GM18868 (cell line): ENCODE results near the gene JMJD8.

Experiments used
- ATAC-seq: cut with Tn5 transposase; IDR thresholded peaks from one replicate; pipeline ENCODE4 v1.9.1; 2021; ENCODE audit warnings: mild to moderate bottlenecking, moderate library complexity; ENCODE audit not compliant: unreplicated experiment

Gene JMJD8

DNA sequence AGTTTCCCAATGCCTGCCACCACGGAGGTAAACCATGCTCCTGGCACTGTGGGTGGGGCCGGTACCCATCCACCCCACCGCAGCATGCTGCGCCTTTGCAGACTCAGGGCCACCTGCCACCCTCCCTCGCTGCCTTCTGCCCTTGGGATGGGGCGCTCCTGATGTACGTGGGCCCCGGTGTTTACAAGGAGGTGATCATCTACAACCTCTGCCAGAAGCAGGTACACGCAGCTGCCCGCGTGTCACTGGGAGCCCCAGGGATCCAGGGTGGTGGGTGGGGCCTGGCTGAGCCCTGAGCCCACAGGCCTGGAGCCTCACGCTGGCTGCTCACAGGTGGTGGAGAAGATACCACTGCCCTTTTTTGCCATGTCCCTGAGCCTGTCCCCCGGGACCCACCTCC lies 17.6 kb downstream of the JMJD8 start:
- ATAC-seq = no peak

DNA sequence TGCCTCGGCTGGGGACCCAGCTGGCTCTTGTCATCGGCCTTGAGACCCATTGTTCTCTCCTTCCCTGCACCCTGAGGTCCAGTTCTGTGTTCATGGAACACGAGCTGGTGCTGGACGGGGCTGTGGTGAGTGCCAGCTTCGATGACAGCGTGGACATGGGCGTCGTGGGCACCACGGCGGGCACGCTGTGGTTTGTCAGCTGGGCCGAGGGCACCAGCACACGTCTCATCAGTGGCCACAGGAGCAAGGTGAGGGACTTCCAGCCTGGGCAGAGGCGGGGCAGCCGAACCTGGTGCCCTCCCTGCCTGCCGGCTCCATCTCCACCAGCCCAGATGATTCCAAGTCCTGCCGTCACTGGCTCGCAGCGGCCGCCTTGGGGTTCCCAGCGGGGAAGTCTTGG lies 21.5 kb downstream of the JMJD8 start:
- no peak for ATAC-seq

DNA sequence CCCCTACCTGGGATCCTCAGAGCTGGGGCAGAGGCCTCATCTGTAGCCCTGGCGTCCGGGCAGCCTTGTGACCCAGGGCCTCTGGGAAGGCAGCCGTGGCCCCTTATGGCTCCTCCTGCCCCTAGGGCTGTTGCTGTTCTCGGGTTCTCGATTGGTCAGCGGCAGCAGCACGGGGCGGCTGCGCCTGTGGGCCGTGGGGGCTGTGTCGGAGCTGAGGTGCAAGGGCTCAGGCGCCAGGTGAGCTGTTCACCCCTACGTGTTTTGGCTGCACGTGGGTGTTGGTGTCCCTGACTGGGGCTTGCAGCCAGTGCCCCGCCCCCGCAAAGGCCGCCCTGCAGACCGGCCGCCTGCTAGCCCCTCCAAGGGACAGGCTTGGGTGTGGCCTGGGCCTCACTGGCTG lies 22.0 kb downstream of the JMJD8 start:
- ATAC-seq = no peak

GRCh38 chr16:661184-661821 lies 22.8 kb downstream of the JMJD8 start:
- peak; percentile 5 for ATAC-seq

DNA sequence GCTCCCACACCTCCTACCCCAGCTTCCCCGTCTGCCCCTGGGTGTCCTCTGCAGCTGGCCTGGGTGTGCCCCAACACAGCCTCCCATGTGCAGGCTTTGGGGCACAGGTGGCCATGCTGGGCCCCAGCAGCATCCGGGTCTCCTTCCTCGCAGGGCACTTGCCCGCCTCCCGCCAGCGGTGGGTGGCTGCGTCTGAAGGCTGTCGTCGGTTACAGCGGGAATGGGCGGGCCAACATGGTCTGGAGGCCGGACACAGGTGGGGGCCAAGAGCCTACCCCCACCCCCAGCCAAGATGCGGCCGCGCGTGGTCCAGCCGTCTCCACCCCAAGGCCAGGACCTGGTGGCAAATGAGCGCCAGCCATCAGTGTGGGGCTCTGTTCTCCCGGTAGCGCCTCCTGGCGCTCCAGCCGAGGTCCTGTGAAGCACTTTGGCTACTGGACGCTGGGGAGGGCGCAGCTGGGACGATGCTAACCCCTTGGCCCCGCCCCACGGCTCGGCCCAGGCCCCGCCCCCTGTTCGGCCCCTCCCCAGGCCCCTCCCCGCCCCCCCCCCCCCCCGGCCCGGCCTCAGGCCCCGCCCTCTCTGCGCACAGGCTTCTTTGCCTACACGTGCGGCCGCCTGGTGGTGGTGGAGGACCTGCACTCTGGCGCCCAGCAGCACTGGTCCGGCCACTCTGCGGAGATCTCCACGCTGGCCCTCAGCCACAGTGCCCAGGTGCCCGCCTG lies 23.5 kb downstream of the JMJD8 start:
- peak; percentile 64 for ATAC-seq

GRCh38 chr16:660132-660458 lies 24.0 kb downstream of the JMJD8 start:
- no peak for ATAC-seq

DNA sequence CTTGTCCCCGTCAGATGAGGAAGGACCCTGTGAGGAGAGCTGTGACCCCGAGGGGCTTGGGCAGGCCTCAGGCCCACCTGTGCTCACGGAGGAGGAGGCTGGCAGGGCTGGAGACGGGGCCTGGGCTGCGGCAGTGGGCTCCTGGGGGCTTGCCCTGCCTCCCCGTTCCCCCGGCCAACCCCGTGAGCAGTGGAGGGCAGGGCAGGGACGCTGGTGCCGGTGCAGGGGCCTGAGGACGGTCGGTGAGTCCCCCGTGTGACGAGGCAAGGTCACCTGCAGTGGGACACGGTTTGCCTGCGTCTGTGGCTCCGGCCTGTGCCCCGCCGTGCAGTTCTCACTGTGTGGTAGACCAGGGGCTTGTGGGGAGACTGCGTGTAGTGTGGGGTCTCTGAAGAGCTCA lies 24.5 kb downstream of the JMJD8 start:
- no peak for ATAC-seq

- ATAC-seq = no peak
Observed at GRCh38 chr16:658679-659571, 25.2 kb downstream of the JMJD8 start.

DNA sequence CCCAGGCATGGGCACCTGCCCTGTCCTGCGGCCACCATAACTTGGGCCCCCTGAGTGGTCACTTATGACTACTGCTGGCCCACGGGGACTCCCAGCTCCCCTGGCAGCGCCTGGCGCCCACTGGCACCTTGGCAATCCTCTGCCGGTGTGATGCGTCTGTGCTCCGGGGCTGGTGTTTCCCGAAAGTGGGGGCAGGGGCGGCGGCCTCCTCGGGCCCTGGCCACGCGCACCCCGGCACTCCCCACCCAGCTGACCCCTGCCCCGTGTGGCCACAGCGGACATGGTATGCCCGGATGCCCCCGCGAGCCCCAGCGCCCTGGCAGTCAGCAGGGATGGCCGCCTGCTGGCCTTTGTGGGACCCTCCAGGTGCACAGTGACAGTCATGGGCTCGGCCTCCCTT lies 26.6 kb downstream of the JMJD8 start:
- ATAC-seq = no peak

DNA sequence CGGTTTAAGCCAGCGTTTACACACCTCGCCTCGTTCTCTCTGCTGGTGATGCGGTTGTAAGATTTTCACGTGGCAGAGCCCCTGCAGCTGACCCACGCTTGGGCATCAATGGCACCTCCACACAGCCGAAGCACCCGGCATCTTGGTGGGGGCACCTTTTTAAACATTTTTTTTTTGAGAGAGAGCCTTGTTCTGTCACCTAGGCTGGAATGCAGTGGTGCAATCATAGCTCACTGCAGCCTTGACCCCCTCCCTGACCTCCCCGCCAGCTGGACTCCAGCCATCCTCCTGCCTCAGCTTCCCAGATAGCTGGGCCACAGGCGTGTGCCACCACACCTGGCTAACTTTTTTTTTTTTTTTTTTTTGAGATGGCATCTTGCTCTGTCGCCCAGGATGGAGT lies 30.1 kb downstream of the JMJD8 start:
- no peak for ATAC-seq

DNA sequence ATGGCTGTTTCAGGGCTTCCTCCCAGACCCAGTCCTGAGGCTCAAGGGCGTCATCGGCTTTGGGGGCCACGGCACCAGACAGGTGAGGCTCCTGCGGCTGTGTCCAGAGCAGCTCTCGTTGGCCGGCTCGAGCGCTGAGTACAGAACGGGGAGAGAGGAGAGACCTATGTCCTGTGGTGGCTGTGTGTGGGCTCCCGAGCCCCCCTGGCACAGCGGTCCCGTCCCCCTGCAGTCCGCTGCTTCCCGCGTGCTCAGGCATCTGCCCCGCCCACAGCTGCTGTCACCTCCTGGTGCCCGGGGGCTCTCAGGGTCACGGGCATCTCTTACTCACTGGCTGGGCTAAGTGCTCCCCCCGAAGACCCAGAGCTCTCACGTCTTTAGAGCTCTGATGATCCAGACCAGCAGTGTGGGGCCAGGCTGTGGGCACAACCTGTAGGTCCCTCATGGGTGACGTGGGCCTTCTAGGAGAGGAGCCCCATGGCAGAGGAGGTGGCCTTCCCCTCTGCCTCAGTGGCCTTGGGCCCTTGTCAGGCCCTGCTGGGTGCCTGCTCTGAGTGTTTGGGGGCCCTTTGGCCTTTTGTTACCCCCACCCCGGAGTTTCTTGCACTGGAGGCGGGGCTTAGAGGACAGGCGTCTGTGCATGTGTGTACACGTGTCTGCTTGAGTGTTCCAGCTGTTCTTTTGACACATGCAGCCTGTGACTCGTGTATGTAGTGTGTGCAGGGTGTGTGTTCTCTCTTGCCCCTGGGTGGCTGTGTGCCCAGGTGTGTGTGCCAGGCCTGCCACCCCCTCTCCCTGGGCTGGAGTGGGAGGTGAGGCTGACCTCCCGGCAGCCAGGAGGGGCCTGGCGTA lies 31.5 kb downstream of the JMJD8 start:
- ATAC-seq = no peak

- ATAC-seq = no peak
Observed at GRCh38 chr16:651844-652243, 32.3 kb downstream of the JMJD8 start.

DNA sequence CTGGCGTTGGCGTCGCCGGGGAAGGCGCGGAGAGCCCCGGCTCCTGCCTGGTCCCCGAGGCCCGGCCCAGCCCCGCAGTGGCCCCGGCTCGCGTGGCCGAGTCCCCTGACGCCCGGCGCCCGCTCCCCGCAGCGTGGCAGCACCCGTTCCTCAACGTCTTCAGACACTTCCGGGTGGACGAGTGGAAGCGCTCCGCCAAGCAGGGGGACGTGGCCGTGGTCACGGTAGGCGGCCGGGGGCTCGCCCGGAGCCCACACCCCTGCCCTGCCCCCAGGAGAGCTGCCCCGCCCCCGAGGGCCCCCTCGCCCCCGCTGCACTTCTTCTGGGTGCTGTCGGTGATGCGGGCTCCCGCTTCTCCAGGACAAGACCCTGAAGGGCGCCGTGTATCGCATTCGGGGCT lies 34.5 kb downstream of the JMJD8 start:
- ATAC-seq = peak; percentile 18

DNA sequence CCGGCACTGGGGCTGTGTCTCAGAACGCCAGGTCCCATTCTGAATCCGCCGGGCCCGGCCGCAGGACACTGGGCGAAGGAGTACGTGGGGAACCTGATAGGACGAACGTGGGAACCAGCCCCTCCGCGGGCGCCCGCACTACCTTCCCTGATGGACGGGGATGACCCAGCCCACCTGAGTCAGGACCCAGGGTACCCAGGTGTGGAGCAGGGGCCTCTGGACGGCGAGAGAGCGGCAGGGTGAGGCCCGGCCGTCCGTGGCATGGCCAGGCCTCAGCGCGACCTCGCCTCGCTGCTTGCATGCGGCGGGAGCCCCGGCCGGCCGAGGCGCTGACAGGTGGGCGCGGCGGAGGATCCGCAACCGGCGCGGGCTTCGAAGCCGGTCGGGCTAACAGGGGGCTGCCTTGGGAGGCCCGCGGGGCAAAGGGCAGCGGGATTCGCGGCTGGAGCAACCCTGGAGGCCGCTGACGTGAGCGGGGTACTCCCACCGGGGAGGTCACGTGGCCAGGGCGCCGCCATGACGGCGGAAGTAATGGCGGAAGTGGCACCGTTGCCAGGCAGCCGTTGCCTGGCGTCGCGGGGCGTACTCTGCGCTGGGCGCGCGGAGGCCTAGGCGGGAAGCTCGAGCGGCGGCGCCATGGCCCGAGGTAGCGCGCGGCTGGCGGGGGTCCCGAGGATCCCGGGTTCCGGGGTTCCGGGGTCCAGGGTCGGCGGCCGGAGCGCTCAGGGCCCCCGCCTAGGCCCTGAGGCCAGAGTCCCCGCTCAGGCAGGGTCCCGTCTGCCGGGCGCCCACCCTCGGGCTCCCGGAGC lies 35.1 kb downstream of the JMJD8 start, which contains the start of gene WDR90:
TSS of gene WDR90 (plus strand) at position 585 of the 809 bp plus-strand sequence. CDS start at position 637, 52 bp downstream.
- ATAC-seq = peak; percentile 84

DNA sequence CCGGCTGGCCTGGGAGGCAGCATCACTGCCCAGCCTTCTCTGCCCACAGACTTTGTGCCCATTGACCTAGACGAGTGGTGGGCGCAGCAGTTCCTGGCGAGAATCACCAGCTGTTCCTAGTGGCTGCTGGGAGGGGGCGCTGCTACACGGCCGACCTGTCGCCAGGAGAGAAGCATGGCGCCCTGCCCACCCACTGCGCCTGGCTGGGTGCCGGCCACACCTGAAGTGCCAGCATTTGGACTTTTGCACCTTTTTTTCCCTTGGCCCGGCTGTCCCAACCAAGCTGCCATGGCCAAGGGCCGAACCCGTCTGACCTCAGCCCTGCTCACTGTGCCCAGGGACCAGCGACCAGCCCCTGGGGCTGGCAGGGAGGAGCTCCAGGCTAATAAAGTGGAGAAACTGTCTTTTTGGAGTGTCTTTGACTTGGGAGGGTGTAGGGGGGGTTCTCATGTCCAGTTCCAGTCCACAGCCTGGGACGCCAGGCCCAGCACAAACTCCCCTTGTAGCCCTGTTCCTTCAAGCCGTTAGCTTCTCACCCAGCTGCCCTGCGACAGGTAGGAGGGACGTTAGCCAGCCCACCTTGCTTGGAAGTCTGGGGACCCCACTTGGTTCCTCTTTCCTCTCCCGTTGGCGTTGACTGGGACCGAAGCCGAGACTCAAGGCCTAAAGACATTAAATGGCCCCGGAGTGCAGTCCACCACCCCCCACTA lies 35.9 kb downstream of the JMJD8 start:
- ATAC-seq = no peak

DNA sequence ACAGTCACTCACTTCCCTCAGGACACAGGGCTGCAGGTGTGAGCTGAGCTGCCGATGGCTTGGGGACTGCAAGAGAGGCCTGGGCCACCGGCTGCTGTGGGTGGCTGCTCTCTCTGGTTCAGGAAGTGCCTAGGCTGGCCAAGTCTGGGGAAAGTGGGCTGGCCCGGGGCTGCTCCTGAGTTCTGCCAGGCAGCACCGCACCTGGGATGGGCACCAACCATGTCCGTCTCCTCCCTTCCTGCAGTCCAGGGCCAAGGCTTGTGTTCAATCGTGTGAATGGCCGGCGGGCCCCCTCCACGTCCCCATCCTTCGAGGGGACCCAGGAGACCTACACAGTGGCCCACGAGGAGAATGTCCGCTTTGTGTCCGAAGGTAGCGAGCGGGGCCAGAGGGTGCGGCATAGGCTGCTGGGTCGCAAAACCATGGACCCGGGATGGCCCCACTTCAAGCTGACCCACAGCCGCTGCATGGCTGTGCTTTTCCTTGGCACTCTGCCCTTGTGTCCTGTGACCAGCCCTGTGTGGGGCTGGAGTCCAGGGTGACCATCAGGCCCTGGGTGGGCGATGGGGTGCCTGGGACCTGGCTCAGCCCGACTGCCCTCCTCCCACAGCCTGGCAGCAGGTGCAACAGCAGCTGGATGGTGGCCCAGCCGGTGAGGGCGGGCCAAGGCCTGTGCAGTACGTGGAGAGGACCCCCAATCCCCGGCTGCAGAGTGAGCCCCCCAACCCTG lies 36.8 kb downstream of the JMJD8 start:
- no peak for ATAC-seq

DNA sequence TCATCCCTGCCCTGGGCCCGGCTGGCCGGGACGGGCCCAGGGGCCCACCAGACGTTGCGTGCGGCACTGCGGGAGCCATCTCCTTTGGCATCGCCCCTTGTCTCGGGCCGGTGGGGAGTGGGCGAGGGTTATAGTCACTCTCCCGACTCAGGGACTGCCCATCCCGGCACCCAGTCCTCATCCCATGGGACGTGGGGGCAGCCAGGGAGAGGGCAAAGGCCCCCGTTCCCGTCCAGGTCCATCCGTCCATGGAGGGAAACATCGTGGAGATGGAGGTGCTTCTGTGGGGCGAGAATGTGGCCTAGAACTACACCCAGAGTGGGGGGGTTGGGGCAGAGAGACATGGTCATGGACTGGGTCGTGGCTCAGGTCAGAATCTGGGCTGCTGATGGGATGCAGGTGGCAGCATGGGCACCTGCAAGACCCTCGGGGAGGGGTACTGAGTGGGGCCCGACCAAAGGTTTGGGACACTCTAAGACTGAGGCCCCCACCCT lies 37.4 kb downstream of the JMJD8 start:
- ATAC-seq = no peak

DNA sequence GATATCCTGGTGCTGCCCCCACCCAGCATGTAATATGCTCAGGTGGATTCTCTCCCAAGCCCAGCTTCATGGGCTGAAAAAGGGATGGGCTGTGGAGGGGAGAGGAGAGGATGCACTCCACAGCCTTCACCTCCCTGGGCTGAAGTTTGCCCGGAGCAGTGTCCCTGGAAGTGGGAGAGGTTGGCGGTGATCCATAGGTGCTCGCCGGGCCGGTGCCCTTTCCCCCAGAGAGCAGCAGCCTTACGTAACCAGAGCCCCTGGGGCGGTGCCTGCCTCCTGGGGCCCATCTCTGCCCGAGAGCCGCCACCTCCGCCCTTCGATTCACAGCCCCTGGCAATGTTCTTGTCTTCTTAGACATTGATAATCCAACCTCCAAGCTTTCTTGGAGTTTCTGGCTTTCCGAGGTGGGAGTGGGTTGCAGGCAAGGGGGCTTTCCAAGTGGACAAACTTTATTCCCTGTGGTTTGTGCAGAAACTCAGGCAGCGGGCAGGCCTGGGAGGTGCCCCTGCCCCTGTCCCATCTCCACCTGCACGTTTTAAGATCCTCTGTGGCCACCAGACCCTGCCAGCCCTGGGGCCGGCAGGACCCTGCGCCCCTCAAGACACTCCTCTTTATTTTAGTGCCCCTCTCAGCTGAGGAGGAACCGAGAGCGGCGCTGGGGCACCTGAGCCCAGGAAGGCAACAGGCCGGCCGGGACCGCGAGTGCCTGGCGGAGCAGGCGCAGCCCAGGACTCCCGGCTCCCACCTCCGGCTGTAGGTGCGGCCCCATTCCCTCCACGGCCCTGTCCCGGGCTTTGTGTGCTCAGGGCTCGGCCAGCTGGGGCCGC lies 38.1 kb downstream of the JMJD8 start:
- ATAC-seq = no peak
